Measurements from ENCODE around the gene TMEM271.

The TMEM271 gene

DNA sequence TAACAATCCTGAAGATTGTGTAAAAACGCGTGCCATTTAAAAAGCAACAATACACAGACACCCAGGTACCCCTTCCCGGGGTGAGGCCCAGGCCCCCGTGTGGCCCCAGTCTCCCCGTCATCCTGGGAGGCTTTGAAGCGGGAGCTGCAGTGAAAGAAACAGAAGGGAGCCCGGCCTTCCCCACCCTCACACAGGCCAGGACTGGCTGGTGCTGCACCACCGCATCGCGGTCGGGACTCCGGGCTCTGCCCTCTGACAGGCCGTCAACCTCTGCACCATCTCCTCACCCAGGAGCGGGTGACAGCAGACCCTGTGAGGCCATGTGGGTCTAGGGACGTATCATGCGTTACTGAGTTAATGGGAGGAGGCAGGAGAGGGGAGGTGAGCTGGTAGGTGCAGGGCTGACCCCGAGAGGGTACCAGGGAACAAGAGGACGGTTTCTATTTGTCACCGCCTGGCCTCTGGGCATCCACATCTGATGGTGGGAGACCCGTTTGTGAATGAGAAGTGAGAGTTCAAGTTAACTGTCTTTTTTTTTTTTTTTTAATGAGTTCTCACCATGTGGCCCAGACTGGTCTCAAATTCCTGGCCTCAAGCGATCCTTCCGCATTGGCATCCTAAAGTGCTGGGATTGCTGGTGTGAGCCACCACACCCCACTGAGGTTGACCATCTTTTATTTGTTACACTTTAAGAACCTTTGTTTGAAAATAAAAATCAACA is 49.7 kb downstream of the TMEM271 start:
- no peak overlapping the region for H3K9ac ChIP-seq (ENCODE audit: low read length in 5 of 5)
- H3K36me3 ChIP-seq (ENCODE audit: control insufficient read depth in 5 of 5, insufficient read depth in 5 of 5, low read length in 5 of 5), result peaks cover 4 to 95% (median 87%) of the 10 kb centered on the region in 5 donors
- no peaks in the 10 kb centered on the region for H3K27me3 ChIP-seq (ENCODE audit: control insufficient read depth in 5 of 5, insufficient read depth in 4 of 5, low read length in 5 of 5)
- no peak overlapping the region for H3K4me3 ChIP-seq (ENCODE audit: low read depth in 1 of 5, low read length in 5 of 5)
- H3K27ac ChIP-seq (ENCODE audit: low read depth, low read length), result no peak overlapping the region
- no peaks in the 10 kb centered on the region for H3K9me3 ChIP-seq (ENCODE audit: control insufficient read depth in 5 of 5, low read length in 5 of 5)
- H3K4me1 ChIP-seq (ENCODE audit: control insufficient read depth in 5 of 5, insufficient read depth in 5 of 5, low read length in 5 of 5), result peaks cover 0 to 6% (median 0%) of the 10 kb centered on the region in 5 donors

GRCh38 chr4:525660-526059 is 50.4 kb downstream of the TMEM271 start:
- H3K36me3 ChIP-seq (ENCODE audit: control insufficient read depth in 5 of 5, insufficient read depth in 5 of 5, low read length in 5 of 5), result peaks cover 4 to 94% (median 85%) of the 10 kb centered on the region in 5 donors
- H3K9ac ChIP-seq (ENCODE audit: low read length in 5 of 5), result no peak overlapping the region

GRCh38 chr4:524196-524595 is 51.9 kb downstream of the TMEM271 start:
- peaks cover 0 to 94% (median 80%) of the 10 kb centered on the region in 5 donors for H3K36me3 ChIP-seq (ENCODE audit: control insufficient read depth in 5 of 5, insufficient read depth in 5 of 5, low read length in 5 of 5)
- no peak overlapping the region for H3K27ac ChIP-seq (ENCODE audit: low read depth, low read length)
- H3K4me1 ChIP-seq (ENCODE audit: control insufficient read depth in 5 of 5, insufficient read depth in 5 of 5, low read length in 5 of 5), result peaks cover 0 to 6% (median 0%) of the 10 kb centered on the region in 5 donors
- H3K9me3 ChIP-seq (ENCODE audit: control insufficient read depth in 5 of 5, low read length in 5 of 5), result no peaks in the 10 kb centered on the region
- no peak overlapping the region for H3K4me3 ChIP-seq (ENCODE audit: low read depth in 1 of 5, low read length in 5 of 5)
- no peaks in the 10 kb centered on the region for H3K27me3 ChIP-seq (ENCODE audit: control insufficient read depth in 5 of 5, insufficient read depth in 4 of 5, low read length in 5 of 5)
- H3K9ac ChIP-seq (ENCODE audit: low read length in 5 of 5), result no peak overlapping the region

More at GRCh38 chr4:525660-526059, 50.4 kb downstream of the TMEM271 start:
- peaks cover 0 to 6% (median 0%) of the 10 kb centered on the region in 5 donors for H3K4me1 ChIP-seq (ENCODE audit: control insufficient read depth in 5 of 5, insufficient read depth in 5 of 5, low read length in 5 of 5)
- no peaks in the 10 kb centered on the region for H3K27me3 ChIP-seq (ENCODE audit: control insufficient read depth in 5 of 5, insufficient read depth in 4 of 5, low read length in 5 of 5)
- no peak overlapping the region for H3K4me3 ChIP-seq (ENCODE audit: low read depth in 1 of 5, low read length in 5 of 5)
- no peaks in the 10 kb centered on the region for H3K9me3 ChIP-seq (ENCODE audit: control insufficient read depth in 5 of 5, low read length in 5 of 5)
- no peak overlapping the region for H3K27ac ChIP-seq (ENCODE audit: low read depth, low read length)
